Ishikawa (cell line): ENCODE data around the gene WDR70.

ENCODE experiments used
- CEBPB ChIP-seq: IDR thresholded peaks from 2 replicates; pipeline ENCODE4 v1.6.1; 2012
- CREB1 ChIP-seq: IDR thresholded peaks from 2 replicates; pipeline ENCODE4 v1.6.1; 2012; ENCODE audit warnings: low read depth
- EGR1 ChIP-seq: IDR thresholded peaks from 2 replicates; pipeline ENCODE4 v1.6.1; 2012
- EP300 ChIP-seq: IDR thresholded peaks from 2 replicates; pipeline ENCODE4 v1.6.1; 2012; ENCODE audit warnings: borderline replicate concordance
- FOXM1 ChIP-seq: IDR thresholded peaks from 2 replicates; pipeline ENCODE4 v1.6.1; 2012; ENCODE audit warnings: low read depth, borderline replicate concordance
- MAX ChIP-seq: IDR thresholded peaks from 2 replicates; pipeline ENCODE4 v1.6.1; 2012
- NFIC ChIP-seq: IDR thresholded peaks from 2 replicates; pipeline ENCODE4 v1.6.1; 2012
- RAD21 ChIP-seq: IDR thresholded peaks from 2 replicates; pipeline ENCODE4 v1.6.1; 2012; ENCODE audit warnings: low read depth
- REST ChIP-seq: IDR thresholded peaks from 2 replicates; pipeline ENCODE4 v1.6.1; 2012; ENCODE audit warnings: low read depth, mild to moderate bottlenecking
- TAF1 ChIP-seq: IDR thresholded peaks from 2 replicates; pipeline ENCODE4 v1.6.1; 2012; ENCODE audit warnings: low read depth, mild to moderate bottlenecking
- TCF12 ChIP-seq: IDR thresholded peaks from 2 replicates; pipeline ENCODE4 v1.6.1; 2012; ENCODE audit warnings: low read depth
- TEAD4 ChIP-seq: IDR thresholded peaks from 2 replicates; pipeline ENCODE4 v1.6.1; 2012
- USF1 ChIP-seq: IDR thresholded peaks from 2 replicates; pipeline ENCODE4 v1.6.1; 2012
- YY1 ChIP-seq: IDR thresholded peaks from 2 replicates; pipeline ENCODE4 v1.6.1; 2012; ENCODE audit warnings: low read depth
- ZBTB7A ChIP-seq: IDR thresholded peaks from 2 replicates; pipeline ENCODE4 v1.6.1; 2012; ENCODE audit warnings: low read depth

Gene WDR70

GRCh38 chr5:37717613-37718431, 338.7 kb downstream of the WDR70 start:
- TF ChIP-seq NFIC (peak; percentile 91), FOXM1 (no peak), REST (no peak), EP300 (no peak), MAX (peak; percentile 92), USF1 (peak; percentile 56; the same call in 1 of the 2 replicates), CEBPB (no peak), ZBTB7A (no peak), RAD21 (no peak), EGR1 (no peak), TEAD4 (peak; percentile 22; the same call in 1 of the 2 replicates)

GRCh38 chr5:37720550-37720952, 341.4 kb downstream of the WDR70 start:
- TF ChIP-seq TEAD4: no peak
- no peak for TF ChIP-seq FOXM1
- no peak for TF ChIP-seq MAX
- no peak for TF ChIP-seq EGR1
- TF ChIP-seq TAF1: no peak
- TF ChIP-seq YY1: no peak
- TF ChIP-seq NFIC: no peak
- no peak for TF ChIP-seq REST
- no peak for TF ChIP-seq EP300
- no peak for TF ChIP-seq CREB1
- TF ChIP-seq RAD21: no peak
- TF ChIP-seq CEBPB: no peak
- no peak for TF ChIP-seq TCF12
- no peak for TF ChIP-seq ZBTB7A
- TF ChIP-seq USF1: no peak

- TF ChIP-seq NFIC: no peak
- TF ChIP-seq CREB1: no peak
- TF ChIP-seq TCF12: no peak
- TF ChIP-seq FOXM1: no peak
- TF ChIP-seq TAF1: no peak
- TF ChIP-seq EGR1: no peak
- TF ChIP-seq EP300: no peak
Measured at GRCh38 chr5:37721447-37721871, 342.3 kb downstream of the WDR70 start.

- TF ChIP-seq RAD21: no peak
- no peak for TF ChIP-seq MAX
- no peak for TF ChIP-seq FOXM1
- TF ChIP-seq EP300: no peak
- no peak for TF ChIP-seq TEAD4
- no peak for TF ChIP-seq YY1
- TF ChIP-seq EGR1: no peak
Measured at GRCh38 chr5:37722236-37723161, 343.4 kb downstream of the WDR70 start.
